Measurements from ENCODE around the gene PAPPA. TPM values are rescaled to one million over a fixed set of nuclear protein-coding genes. Genes with fewer than 3 reads are reported as not detected.

Gene PAPPA
- total RNA-seq, 1 experiment from 2014 or later, result 0.22 TPM

GRCh38 chr9:116151199-116151598 lies 2.4 kb upstream of the PAPPA start (continued):
- TF ChIP-seq FOXP4 (CRISPR knock-in tag; IDR thresholded peaks at IDR 0.05) (no peak), ATF3 (CRISPR knock-in tag; conservative IDR thresholded peaks at IDR 0.05) (no peak), IRF2 (CRISPR knock-in tag; IDR thresholded peaks at IDR 0.05; ENCODE audit: borderline replicate concordance, low read depth) (no peak), SP1 (CRISPR knock-in tag; conservative IDR thresholded peaks at IDR 0.05) (no peak)

GRCh38 chr9:116151966-116152381 lies 1.6 kb upstream of the PAPPA start:
- Mint-ChIP-seq H3K4me3 (no peak overlapping the region), H3K36me3 (no peaks in the 10 kb centered on the region), H3K27me3 (ENCODE audit: low read depth) (peaks cover 56% of the 10 kb centered on the region), H3K27ac (no peak overlapping the region), H3K4me1 (peaks cover 32% of the 10 kb centered on the region), H3K9me3 (no peaks in the 10 kb centered on the region)
- ChIA-PET CTCF (interaction anchor here (0.7 to 3.6 kb wide), 16 partner anchors 10 to 558 kb away, joined by 3 to 22 read pairs (median 4); no protein-coding TSS in a partner anchor), POLR2A (no interaction called here)
- ATAC-seq (no peak), DNase-seq (ENCODE audit: low spot score) (no peak)
- TF ChIP-seq USF2 (CRISPR knock-in tag; IDR thresholded peaks at IDR 0.05), result no peak
- TF ChIP-seq ZNF281 (CRISPR knock-in tag; IDR thresholded peaks at IDR 0.05), result no peak
- TF ChIP-seq ZMAT4 (CRISPR knock-in tag; IDR thresholded peaks at IDR 0.05), result no peak
- no peak for TF ChIP-seq E2F5 (CRISPR knock-in tag; IDR thresholded peaks at IDR 0.05)
- TF ChIP-seq PREB (CRISPR knock-in tag; IDR thresholded peaks at IDR 0.05; ENCODE audit: borderline replicate concordance), result no peak
- TF ChIP-seq ZNF532 (CRISPR knock-in tag; IDR thresholded peaks at IDR 0.05; ENCODE audit: borderline replicate concordance), result no peak
- no peak for TF ChIP-seq NR3C1 (CRISPR knock-in tag; conservative IDR thresholded peaks at IDR 0.05; ENCODE audit: low read depth)
- TF ChIP-seq ATF6 (CRISPR knock-in tag; IDR thresholded peaks at IDR 0.05), result no peak
- no peak for TF ChIP-seq MXD4 (CRISPR knock-in tag; IDR thresholded peaks at IDR 0.05; ENCODE audit: borderline replicate concordance)
- no peak for TF ChIP-seq ZNF317 (CRISPR knock-in tag; IDR thresholded peaks at IDR 0.05; ENCODE audit: borderline replicate concordance, low read depth)
- TF ChIP-seq ATF2 (CRISPR knock-in tag; IDR thresholded peaks at IDR 0.05; ENCODE audit: borderline replicate concordance, low read depth), result no peak
- TF ChIP-seq FOXP4 (CRISPR knock-in tag; IDR thresholded peaks at IDR 0.05), result no peak

Measured in WTC11 (cell line).